SK-N-SH treated with all-trans-retinoic acid at 6 μM for 48 hours (cell line): ENCODE results near the gene ZNF700.

Experiments used
- BACH2 ChIP-seq: fragments of 250-450 bp; sonication (Bioruptor Pico); IDR thresholded peaks from 2 replicates; pipeline ENCODE4 v1.9.0; 2021; ENCODE audit warnings: mild to moderate bottlenecking, borderline replicate concordance
- CSRNP3 ChIP-seq: fragments of 250-450 bp; sonication (Bioruptor Pico); IDR thresholded peaks from 2 replicates; pipeline ENCODE4 v1.5.1; 2021; ENCODE audit warnings: mild to moderate bottlenecking, moderate library complexity
- OSR1 ChIP-seq: fragments of 250-450 bp; sonication (Bioruptor Pico); IDR thresholded peaks from 2 replicates; pipeline ENCODE4 v1.8.0; 2022; ENCODE audit warnings: moderate library complexity, mild to moderate bottlenecking, inconsistent platforms
- PATZ1 ChIP-seq: fragments of 250-450 bp; sonication (Bioruptor Pico); IDR thresholded peaks from 2 replicates; pipeline ENCODE4 v1.8.0; 2020; ENCODE audit warnings: mild to moderate bottlenecking, moderate library complexity, borderline replicate concordance
- RARB ChIP-seq: fragments of 250-450 bp; sonication (Bioruptor Pico); IDR thresholded peaks from 2 replicates; pipeline ENCODE4 v1.8.0; 2021; ENCODE audit warnings: mild to moderate bottlenecking, moderate library complexity
- SNAI2 ChIP-seq: fragments of 250-450 bp; sonication (Bioruptor Pico); IDR thresholded peaks from 2 replicates; pipeline ENCODE4 v1.5.0; 2020; ENCODE audit warnings: mild to moderate bottlenecking, moderate library complexity
- TOX ChIP-seq: fragments of 250-450 bp; sonication (Bioruptor Pico); IDR thresholded peaks from 2 replicates; pipeline ENCODE4 v1.8.0; 2021; ENCODE audit warnings: mild to moderate bottlenecking, moderate library complexity, borderline replicate concordance
- ZC3H10 ChIP-seq: fragments of 250-450 bp; sonication (Bioruptor Pico); IDR thresholded peaks from 2 replicates; pipeline ENCODE4 v1.5.1; 2021; ENCODE audit warnings: mild to moderate bottlenecking, moderate library complexity
- TF ChIP-seq, protein P1 (sequence below): fragments of 250-450 bp; sonication (Bioruptor Pico); IDR thresholded peaks from 2 replicates; pipeline ENCODE4 v1.5.1; 2020; ENCODE audit warnings: low read depth, mild to moderate bottlenecking, moderate library complexity

DNA sequence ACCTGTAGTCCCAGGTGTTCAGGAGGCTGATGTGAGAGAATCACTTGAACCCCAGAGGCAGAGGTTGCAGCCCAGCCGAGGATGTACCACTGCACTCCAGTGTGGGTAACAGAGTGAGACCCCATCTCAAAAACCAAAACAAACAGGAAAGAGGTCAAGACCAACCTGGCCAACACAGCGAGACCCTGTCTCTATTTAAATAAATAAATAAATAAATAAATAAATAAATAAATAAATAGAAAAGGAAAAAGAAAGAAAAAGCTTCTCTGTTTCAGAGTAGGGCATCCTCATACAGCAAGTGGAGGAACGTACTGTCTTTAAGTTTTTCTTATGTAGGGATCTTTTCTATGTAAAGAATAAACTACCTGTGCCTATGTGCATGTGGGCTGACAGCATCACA is 2.3 kb downstream of the ZNF700 start:
- TF ChIP-seq BACH2 (CRISPR knock-in tag): no peak
- TF ChIP-seq OSR1: no peak
- no peak for TF ChIP-seq CSRNP3 (CRISPR knock-in tag)
- TF ChIP-seq, protein P1, sequence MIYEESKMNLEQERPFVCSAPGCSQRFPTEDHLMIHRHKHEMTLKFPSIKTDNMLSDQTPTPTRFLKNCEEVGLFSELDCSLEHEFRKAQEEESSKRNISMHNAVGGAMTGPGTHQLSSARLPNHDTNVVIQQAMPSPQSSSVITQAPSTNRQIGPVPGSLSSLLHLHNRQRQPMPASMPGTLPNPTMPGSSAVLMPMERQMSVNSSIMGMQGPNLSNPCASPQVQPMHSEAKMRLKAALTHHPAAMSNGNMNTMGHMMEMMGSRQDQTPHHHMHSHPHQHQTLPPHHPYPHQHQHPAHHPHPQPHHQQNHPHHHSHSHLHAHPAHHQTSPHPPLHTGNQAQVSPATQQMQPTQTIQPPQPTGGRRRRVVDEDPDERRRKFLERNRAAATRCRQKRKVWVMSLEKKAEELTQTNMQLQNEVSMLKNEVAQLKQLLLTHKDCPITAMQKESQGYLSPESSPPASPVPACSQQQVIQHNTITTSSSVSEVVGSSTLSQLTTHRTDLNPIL (CRISPR knock-in tag): no peak
- no peak for TF ChIP-seq PATZ1 (CRISPR knock-in tag)
- TF ChIP-seq RARB (CRISPR knock-in tag): no peak
- no peak for TF ChIP-seq SNAI2
- TF ChIP-seq ZC3H10 (CRISPR knock-in tag): no peak
- TF ChIP-seq TOX (CRISPR knock-in tag): no peak
